ENCODE data around the gene KIAA0930. TPM values are rescaled to one million over a fixed set of nuclear protein-coding genes. Genes with fewer than 3 reads are reported as not detected.

The KIAA0930 gene
- total RNA-seq, 2 donors from 2014 or later, result 29.1 to 55.1 TPM

GRCh38 chr22:45210577-45210976, 30.1 kb downstream of the KIAA0930 start:
- intact Hi-C loops (cut with DNase I), result no loop called here
- Histone ChIP-seq H3K9me3 (no peaks in the 10 kb centered on the region), H3K36me3 (no peaks in the 10 kb centered on the region), H3K4me3 (no peak overlapping the region), H3K27ac (no peak overlapping the region), H3K27me3 (replicated peaks; ENCODE audit: insufficient read depth) (no peaks in the 10 kb centered on the region), H3K4me1 (replicated peaks) (no peaks in the 10 kb centered on the region)
- TF ChIP-seq POLR2AphosphoS5 (IDR thresholded peaks at IDR 0.05), result no peak
- TF ChIP-seq CTCF (IDR thresholded peaks at IDR 0.05), result no peak
- TF ChIP-seq POLR2A (IDR thresholded peaks at IDR 0.05), result no peak
- 91% methylated on average over 11 of the region's 11 CpGs for WGBS
- no peak for DNase-seq (ENCODE audit: low spot score)

GRCh38 chr22:45210174-45210573, 30.5 kb downstream of the KIAA0930 start:
- Histone ChIP-seq H3K4me3 (no peak overlapping the region), H3K27me3 (replicated peaks; ENCODE audit: insufficient read depth) (no peaks in the 10 kb centered on the region), H3K36me3 (no peaks in the 10 kb centered on the region), H3K4me1 (replicated peaks) (no peaks in the 10 kb centered on the region), H3K27ac (no peak overlapping the region), H3K9me3 (no peaks in the 10 kb centered on the region)
- intact Hi-C loops (cut with DNase I), result no loop called here
- WGBS, result 91% methylated on average over 7 of the region's 7 CpGs
- TF ChIP-seq POLR2A (IDR thresholded peaks at IDR 0.05) (no peak), POLR2AphosphoS5 (IDR thresholded peaks at IDR 0.05) (no peak), CTCF (IDR thresholded peaks at IDR 0.05) (no peak)
- no peak for DNase-seq (ENCODE audit: low spot score)

GRCh38 chr22:45208993-45209838, 31.5 kb downstream of the KIAA0930 start:
- H3K4me1 ChIP-seq (replicated peaks), result no peaks in the 10 kb centered on the region
- TF ChIP-seq POLR2A (IDR thresholded peaks at IDR 0.05), result no peak
- TF ChIP-seq CTCF (IDR thresholded peaks at IDR 0.05), result peak in 3 of 4 experiments; percentile 45 to 54 (median 48)
- no peaks in the 10 kb centered on the region for H3K36me3 ChIP-seq
- no peak for DNase-seq (ENCODE audit: low spot score)
- 40% methylated on average over 29 of the region's 29 CpGs for WGBS
- H3K27ac ChIP-seq, result peak overlapping the region; percentile 9 to 31
- H3K4me3 ChIP-seq, result no peak overlapping the region
- H3K27me3 ChIP-seq (replicated peaks; ENCODE audit: insufficient read depth), result no peaks in the 10 kb centered on the region
- H3K9me3 ChIP-seq, result no peaks in the 10 kb centered on the region
- intact Hi-C loops (cut with DNase I), result no loop called here

GRCh38 chr22:45208696-45208992, 32.0 kb downstream of the KIAA0930 start:
- intact Hi-C loops (cut with DNase I), result no loop called here
- H3K27ac ChIP-seq, result peak overlapping the region; percentile 9 to 31
- H3K4me3 ChIP-seq, result no peak overlapping the region
- no peaks in the 10 kb centered on the region for H3K27me3 ChIP-seq (replicated peaks; ENCODE audit: insufficient read depth)
- no peak for DNase-seq (ENCODE audit: low spot score)
- no peaks in the 10 kb centered on the region for H3K4me1 ChIP-seq (replicated peaks)
- 53% methylated on average over 10 of the region's 10 CpGs for WGBS
- no peaks in the 10 kb centered on the region for H3K36me3 ChIP-seq
- no peaks in the 10 kb centered on the region for H3K9me3 ChIP-seq
- no peak for TF ChIP-seq POLR2A (IDR thresholded peaks at IDR 0.05)
- TF ChIP-seq POLR2AphosphoS5 (IDR thresholded peaks at IDR 0.05), result no peak
- TF ChIP-seq CTCF (IDR thresholded peaks at IDR 0.05), result no peak
